Stimulated activated CD4-positive, alpha-beta T cell treated with anti-CD3 and anti-CD28 coated beads, Interleukin-4, amount 100 ng/mL, for 24 hours (primary cell): ENCODE data around the gene CPT1B.
"Not testable (repeated sequence)": the region's sequence is repeated elsewhere in the genome, so short reads cannot be mapped to it uniquely, and the experiment has no call there.

Experiments used
- DNase-seq: peaks from one replicate; pipeline ENCODE4 v3.0.0-alpha.2; 2020

The CPT1B gene

GRCh38 chr22:50544078-50544745, 34.0 kb downstream of the CPT1B start:
- peak; percentile 83 for DNase-seq

- peak; percentile 22 for DNase-seq
These were observed 35.8 kb downstream of the CPT1B start for GRCh38 chr22:50542416-50542927.

GRCh38 chr22:50541667-50542026, 36.6 kb downstream of the CPT1B start:
- peak; percentile 26 for DNase-seq

GRCh38 chr22:50540381-50540780, 37.8 kb downstream of the CPT1B start:
- no peak for DNase-seq

- no peak for DNase-seq
These were observed 40.5 kb downstream of the CPT1B start for GRCh38 chr22:50537765-50538164.

- no peak for DNase-seq
These were observed 42.0 kb downstream of the CPT1B start for GRCh38 chr22:50536226-50536625.

GRCh38 chr22:50535113-50535512, 43.1 kb downstream of the CPT1B start:
- DNase-seq, result no peak

GRCh38 chr22:50533856-50534711, 44.1 kb downstream of the CPT1B start:
- DNase-seq, result not testable (repeated sequence)

- DNase-seq, result no peak
These were observed 45.1 kb downstream of the CPT1B start for GRCh38 chr22:50532824-50533796.

- DNase-seq, result peak; percentile 8
These were observed 46.1 kb downstream of the CPT1B start for GRCh38 chr22:50531962-50532674.

GRCh38 chr22:50531546-50531961, 46.7 kb downstream of the CPT1B start:
- peak; percentile 69 for DNase-seq

- DNase-seq, result peak; percentile 86
These were observed 47.2 kb downstream of the CPT1B start for GRCh38 chr22:50530877-50531545.

GRCh38 chr22:50530580-50530876, 47.7 kb downstream of the CPT1B start:
- DNase-seq, result no peak

GRCh38 chr22:50529897-50530579, 48.2 kb downstream of the CPT1B start, which contains the start of gene TYMP:
TSS of gene TYMP (minus strand) at chr22:50530012. CDS start at chr22:50529709, 303 bp downstream.
- peak; percentile 71 for DNase-seq

- DNase-seq, result no peak
These were observed 48.8 kb downstream of the CPT1B start for GRCh38 chr22:50529416-50529896.

- DNase-seq, result no peak
These were observed 49.4 kb downstream of the CPT1B start for GRCh38 chr22:50528682-50529415.

GRCh38 chr22:50527921-50528681, 50.1 kb downstream of the CPT1B start:
- no peak for DNase-seq

GRCh38 chr22:50526834-50527801, 51.1 kb downstream of the CPT1B start:
- DNase-seq, result peak; percentile 50
